WTC11 (cell line): ENCODE measurements around the gene KRT6C.

Experiments used
- ZNF416 ChIP-seq: fragments of 250-450 bp; sonication (Bioruptor Pico); IDR thresholded peaks from 2 replicates; pipeline ENCODE4 v1.9.0; 2021; ENCODE audit warnings: mild to moderate bottlenecking, inconsistent platforms
- TF ChIP-seq, protein P1 (sequence below): fragments of 250-450 bp; sonication (Bioruptor Pico); IDR thresholded peaks from 2 replicates; pipeline ENCODE4 v1.8.0; 2021; ENCODE audit warnings: mild to moderate bottlenecking
- TF ChIP-seq, protein P2 (sequence below): fragments of 200-600 bp; IDR thresholded peaks from 2 replicates; pipeline ENCODE4 v1.8.0; 2022; ENCODE audit warnings: antibody characterized with exemption
- TF ChIP-seq, protein P3 (sequence below): sonication (generic); formaldehyde crosslinking; IDR thresholded peaks from 2 replicates; pipeline ENCODE4 v1.8.1; 2023; ENCODE audit warnings: mild to moderate bottlenecking, moderate library complexity, missing genetic modification reagents

DNA sequence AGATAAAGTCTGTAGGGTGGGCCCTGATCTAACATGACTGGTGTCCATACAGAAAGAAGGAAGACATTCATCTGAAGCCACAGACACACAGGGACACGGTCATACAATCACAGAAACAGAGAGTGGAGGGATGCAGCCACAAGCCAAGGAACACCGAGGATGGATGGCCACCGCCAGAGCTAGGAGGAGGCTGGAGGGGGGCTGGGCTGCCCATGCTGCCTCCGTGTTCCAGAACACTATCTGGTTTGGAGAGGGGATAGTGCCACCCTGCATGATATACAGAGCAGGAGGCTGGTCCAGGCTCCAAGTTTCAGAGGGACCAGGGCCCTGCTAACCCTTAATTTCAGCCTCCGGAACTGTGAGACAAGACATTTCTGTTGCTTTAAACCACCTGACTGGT lies 48.1 kb downstream of the KRT6C start:
- TF ChIP-seq, protein P1, sequence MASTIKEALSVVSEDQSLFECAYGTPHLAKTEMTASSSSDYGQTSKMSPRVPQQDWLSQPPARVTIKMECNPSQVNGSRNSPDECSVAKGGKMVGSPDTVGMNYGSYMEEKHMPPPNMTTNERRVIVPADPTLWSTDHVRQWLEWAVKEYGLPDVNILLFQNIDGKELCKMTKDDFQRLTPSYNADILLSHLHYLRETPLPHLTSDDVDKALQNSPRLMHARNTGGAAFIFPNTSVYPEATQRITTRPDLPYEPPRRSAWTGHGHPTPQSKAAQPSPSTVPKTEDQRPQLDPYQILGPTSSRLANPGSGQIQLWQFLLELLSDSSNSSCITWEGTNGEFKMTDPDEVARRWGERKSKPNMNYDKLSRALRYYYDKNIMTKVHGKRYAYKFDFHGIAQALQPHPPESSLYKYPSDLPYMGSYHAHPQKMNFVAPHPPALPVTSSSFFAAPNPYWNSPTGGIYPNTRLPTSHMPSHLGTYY: no peak
- TF ChIP-seq, protein P2, sequence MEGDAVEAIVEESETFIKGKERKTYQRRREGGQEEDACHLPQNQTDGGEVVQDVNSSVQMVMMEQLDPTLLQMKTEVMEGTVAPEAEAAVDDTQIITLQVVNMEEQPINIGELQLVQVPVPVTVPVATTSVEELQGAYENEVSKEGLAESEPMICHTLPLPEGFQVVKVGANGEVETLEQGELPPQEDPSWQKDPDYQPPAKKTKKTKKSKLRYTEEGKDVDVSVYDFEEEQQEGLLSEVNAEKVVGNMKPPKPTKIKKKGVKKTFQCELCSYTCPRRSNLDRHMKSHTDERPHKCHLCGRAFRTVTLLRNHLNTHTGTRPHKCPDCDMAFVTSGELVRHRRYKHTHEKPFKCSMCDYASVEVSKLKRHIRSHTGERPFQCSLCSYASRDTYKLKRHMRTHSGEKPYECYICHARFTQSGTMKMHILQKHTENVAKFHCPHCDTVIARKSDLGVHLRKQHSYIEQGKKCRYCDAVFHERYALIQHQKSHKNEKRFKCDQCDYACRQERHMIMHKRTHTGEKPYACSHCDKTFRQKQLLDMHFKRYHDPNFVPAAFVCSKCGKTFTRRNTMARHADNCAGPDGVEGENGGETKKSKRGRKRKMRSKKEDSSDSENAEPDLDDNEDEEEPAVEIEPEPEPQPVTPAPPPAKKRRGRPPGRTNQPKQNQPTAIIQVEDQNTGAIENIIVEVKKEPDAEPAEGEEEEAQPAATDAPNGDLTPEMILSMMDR: no peak
- TF ChIP-seq, protein P3, sequence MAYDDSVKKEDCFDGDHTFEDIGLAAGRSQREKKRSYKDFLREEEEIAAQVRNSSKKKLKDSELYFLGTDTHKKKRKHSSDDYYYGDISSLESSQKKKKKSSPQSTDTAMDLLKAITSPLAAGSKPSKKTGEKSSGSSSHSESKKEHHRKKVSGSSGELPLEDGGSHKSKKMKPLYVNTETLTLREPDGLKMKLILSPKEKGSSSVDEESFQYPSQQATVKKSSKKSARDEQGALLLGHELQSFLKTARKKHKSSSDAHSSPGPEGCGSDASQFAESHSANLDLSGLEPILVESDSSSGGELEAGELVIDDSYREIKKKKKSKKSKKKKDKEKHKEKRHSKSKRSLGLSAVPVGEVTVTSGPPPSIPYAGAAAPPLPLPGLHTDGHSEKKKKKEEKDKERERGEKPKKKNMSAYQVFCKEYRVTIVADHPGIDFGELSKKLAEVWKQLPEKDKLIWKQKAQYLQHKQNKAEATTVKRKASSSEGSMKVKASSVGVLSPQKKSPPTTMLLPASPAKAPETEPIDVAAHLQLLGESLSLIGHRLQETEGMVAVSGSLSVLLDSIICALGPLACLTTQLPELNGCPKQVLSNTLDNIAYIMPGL (CRISPR knock-in tag): no peak
- no peak for TF ChIP-seq ZNF416
